Mesodermal cell (in vitro differentiated cells): ENCODE results near the gene ZFR.

Source experiments
- H3K27ac ChIP-seq: 2 replicates; pipeline ENCODE4 v1.7.0; 2013; ENCODE audit warnings: mild to moderate bottlenecking, low read depth, low read length, moderate library complexity; ENCODE audit not compliant: severe bottlenecking
- H3K36me3 ChIP-seq: 2 replicates; pipeline ENCODE4 v1.7.1; 2013; ENCODE audit warnings: mild to moderate bottlenecking, low read length, moderate library complexity; ENCODE audit not compliant: control insufficient read depth, insufficient read depth
- H3K4me1 ChIP-seq: one replicate; pipeline ENCODE4 v1.7.1; 2013; ENCODE audit warnings: mild to moderate bottlenecking, low read length; ENCODE audit not compliant: insufficient read depth, control insufficient read depth, poor library complexity, severe bottlenecking
- H3K4me3 ChIP-seq: 2 replicates; pipeline ENCODE4 v1.7.0; 2013; ENCODE audit warnings: low read length, control low read depth, mild to moderate bottlenecking; ENCODE audit not compliant: insufficient read depth, poor library complexity, severe bottlenecking; ENCODE audit errors: extremely low read depth
- H3K9me3 ChIP-seq: 2 replicates; pipeline ENCODE4 v1.7.1; 2013; ENCODE audit warnings: mild to moderate bottlenecking, low read length, moderate library complexity; ENCODE audit not compliant: control insufficient read depth
- WGBS, 2 experiments: methylation state at CpG; one replicate each; pipeline ENCODE4 v1.1.5; 2013; ENCODE audit warnings: missing lambda C conversion rate in 2 of 2; ENCODE audit not compliant: insufficient coverage in 2 of 2; 5-methylcytosine and 5-hydroxymethylcytosine counted together

The ZFR gene

DNA sequence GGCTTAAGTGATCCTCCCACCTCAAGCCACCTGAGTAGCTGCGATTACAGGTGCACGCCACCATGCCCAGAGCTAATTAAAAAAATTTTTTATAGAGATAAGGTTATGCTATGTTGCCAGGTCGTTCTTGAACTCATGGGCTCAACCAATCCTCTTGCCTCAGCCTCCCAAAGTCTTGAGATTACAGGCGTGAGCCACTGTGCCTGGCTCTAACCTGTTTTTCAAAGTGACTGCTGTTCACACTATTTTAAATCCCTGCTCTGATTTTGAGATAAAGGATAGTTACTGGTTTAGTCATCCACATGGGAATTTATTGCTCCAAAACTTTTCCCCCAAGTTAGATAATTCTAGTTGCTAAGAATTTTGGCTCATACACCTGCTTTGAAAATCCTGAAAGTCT, 83.6 kb downstream of the ZFR start:
- no peaks in the 10 kb centered on the region for H3K9me3 ChIP-seq
- peaks cover 85% of the 10 kb centered on the region for H3K36me3 ChIP-seq
- 100% methylated on average over 1 of the region's 4 CpGs; no CpG with 5 or more reads in 1 of the 2 experiments for WGBS, 2 experiments
- no peaks in the 10 kb centered on the region for H3K4me1 ChIP-seq
- no peak overlapping the region for H3K27ac ChIP-seq
- H3K4me3 ChIP-seq = no peak overlapping the region

DNA sequence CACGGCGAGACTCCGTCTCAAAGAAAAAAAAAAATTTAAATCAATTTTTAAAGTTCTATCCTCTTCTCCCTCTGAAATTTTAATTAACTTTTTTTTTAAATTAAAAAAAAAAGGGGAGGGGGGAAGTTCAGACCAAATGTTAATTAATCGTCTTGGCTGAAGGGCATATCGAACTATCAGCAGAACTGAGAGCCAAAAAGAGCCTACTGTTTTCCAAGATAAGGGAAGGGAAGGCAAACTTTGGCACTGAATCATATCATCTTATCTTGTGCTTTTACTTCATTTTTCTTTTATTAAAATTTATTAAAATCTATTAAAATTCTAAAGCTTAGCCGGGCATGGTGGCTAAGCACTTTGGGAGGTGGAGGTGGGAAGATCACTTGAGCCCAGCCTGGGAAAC, 85.9 kb downstream of the ZFR start:
- Histone ChIP-seq H3K4me3 (no peak overlapping the region), H3K36me3 (peaks cover 82% of the 10 kb centered on the region), H3K9me3 (no peaks in the 10 kb centered on the region), H3K4me1 (no peaks in the 10 kb centered on the region), H3K27ac (no peak overlapping the region)
- WGBS, 2 experiments = 29% methylated on average over 1 of the region's 6 CpGs; no CpG with 5 or more reads in 1 of the 2 experiments

DNA sequence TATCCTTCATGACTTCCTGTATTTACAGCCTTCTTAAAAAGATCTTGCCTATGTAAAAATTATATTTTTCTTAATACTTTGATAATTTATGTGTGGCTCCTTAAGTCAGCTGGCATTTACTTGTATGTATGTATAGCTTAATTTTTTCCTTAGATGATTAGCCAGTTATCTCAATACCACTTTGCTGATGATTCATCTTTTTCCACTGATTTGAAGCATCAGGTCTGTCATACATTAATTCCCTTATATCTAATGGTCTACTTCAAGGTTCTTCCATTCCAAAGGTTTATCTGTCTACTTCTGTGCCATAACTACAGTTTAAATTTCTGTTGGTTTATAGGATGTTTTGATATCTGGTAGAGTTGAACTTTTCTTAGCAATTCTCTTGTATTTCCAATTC, 86.9 kb downstream of the ZFR start:
- Histone ChIP-seq H3K9me3 (no peaks in the 10 kb centered on the region), H3K27ac (no peak overlapping the region), H3K36me3 (peaks cover 81% of the 10 kb centered on the region), H3K4me1 (no peaks in the 10 kb centered on the region), H3K4me3 (no peak overlapping the region)

DNA sequence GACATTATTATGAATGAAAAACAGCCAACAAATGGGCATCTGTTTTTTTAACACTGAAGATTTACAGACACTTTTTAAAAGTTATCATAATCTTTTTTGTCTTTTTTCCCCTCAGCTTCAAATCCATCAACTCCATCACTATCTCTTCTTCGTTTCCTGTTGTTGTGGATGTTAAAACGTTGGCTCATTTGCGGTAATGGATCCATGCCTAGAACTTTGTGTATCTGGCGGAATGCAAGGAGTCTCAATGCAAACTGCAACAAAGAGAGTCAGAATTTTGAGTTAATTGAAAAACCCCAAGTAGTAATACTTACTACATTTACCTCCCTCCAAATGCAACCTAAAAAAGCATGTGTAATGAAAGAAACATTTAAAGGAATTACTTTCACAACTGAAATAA, 88.9 kb downstream of the ZFR start:
- Histone ChIP-seq H3K9me3 (no peaks in the 10 kb centered on the region), H3K4me1 (no peaks in the 10 kb centered on the region), H3K36me3 (peaks cover 62% of the 10 kb centered on the region), H3K4me3 (no peak overlapping the region), H3K27ac (no peak overlapping the region)
- no CpG with 5 or more reads among the region's 4 CpGs for WGBS, 2 experiments

DNA sequence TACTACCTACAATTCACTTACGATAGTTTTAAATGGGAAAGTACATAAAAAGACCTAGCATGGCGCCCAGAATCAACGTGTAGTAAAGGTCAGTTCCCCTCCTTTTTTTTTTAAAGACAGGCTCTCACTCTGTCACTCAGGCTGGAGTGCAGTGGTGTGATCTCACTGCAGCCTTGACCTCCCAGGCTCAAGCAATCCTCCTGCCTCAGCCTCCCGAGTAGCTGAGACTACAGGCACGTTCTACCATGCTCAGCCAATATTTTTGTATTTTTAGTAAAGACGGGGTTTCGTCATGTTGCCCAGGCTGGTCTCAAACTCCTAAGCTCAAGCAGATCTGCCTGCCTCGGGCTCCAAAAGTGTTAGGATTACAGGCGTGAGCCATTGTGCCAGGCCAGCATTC, 91.1 kb downstream of the ZFR start:
- no peak overlapping the region for H3K27ac ChIP-seq
- 95 to 98% methylated on average over 7 to 9 of the region's 9 CpGs for WGBS, 2 experiments
- peaks cover 41% of the 10 kb centered on the region for H3K36me3 ChIP-seq
- H3K4me3 ChIP-seq = no peak overlapping the region
- H3K4me1 ChIP-seq = no peaks in the 10 kb centered on the region
- no peaks in the 10 kb centered on the region for H3K9me3 ChIP-seq

GRCh38 chr5:32352685-32353084, 91.9 kb downstream of the ZFR start:
- no peak overlapping the region for H3K4me3 ChIP-seq
- 84 to 100% methylated on average over 5 to 7 of the region's 8 CpGs for WGBS, 2 experiments
- H3K9me3 ChIP-seq = no peaks in the 10 kb centered on the region
- no peak overlapping the region for H3K27ac ChIP-seq
- H3K4me1 ChIP-seq = no peaks in the 10 kb centered on the region
- peaks cover 34% of the 10 kb centered on the region for H3K36me3 ChIP-seq

GRCh38 chr5:32346869-32347268, 97.7 kb downstream of the ZFR start:
- Histone ChIP-seq H3K4me1 (no peaks in the 10 kb centered on the region), H3K27ac (no peak overlapping the region), H3K4me3 (no peak overlapping the region), H3K36me3 (no peaks in the 10 kb centered on the region), H3K9me3 (peaks cover 21% of the 10 kb centered on the region)
- WGBS, 2 experiments = 100% methylated on average over 1 of the region's 2 CpGs

GRCh38 chr5:32343058-32343672, 101.4 kb downstream of the ZFR start:
- Histone ChIP-seq H3K9me3 (peaks cover 48% of the 10 kb centered on the region), H3K36me3 (no peaks in the 10 kb centered on the region)
- 50 to 100% methylated on average over 1 of the region's 2 CpGs for WGBS, 2 experiments

DNA sequence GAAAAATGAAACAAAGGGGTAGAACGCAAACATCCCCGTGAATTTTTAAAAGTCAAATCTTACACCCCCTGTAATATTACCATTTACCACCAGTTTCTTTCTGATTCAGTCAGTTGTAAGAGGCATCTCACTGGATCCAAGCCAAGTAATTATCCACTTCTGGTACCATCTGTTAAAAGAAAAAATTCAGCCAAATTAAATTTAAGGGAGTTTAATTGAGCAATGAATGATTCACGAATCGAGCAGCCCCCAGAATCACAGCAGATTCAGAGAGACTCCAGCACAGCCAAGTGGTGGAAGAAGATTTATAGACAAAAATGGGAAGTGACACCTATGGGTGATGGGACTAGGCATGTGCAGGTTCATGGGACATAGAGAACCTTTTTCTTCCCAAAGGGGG, 101.9 kb downstream of the ZFR start:
- H3K4me1 ChIP-seq = no peaks in the 10 kb centered on the region
- H3K27ac ChIP-seq = no peak overlapping the region
- WGBS, 2 experiments = 65 to 82% methylated on average over 2 to 3 of the region's 4 CpGs
- H3K4me3 ChIP-seq = no peak overlapping the region
- no peaks in the 10 kb centered on the region for H3K36me3 ChIP-seq
- peaks cover 48% of the 10 kb centered on the region for H3K9me3 ChIP-seq

More at GRCh38 chr5:32343058-32343672, 101.4 kb downstream of the ZFR start:
- H3K4me3 ChIP-seq = no peak overlapping the region
- no peak overlapping the region for H3K27ac ChIP-seq
- no peaks in the 10 kb centered on the region for H3K4me1 ChIP-seq

GRCh38 chr5:32339878-32340277, 104.7 kb downstream of the ZFR start:
- H3K9me3 ChIP-seq = peaks cover 41% of the 10 kb centered on the region
- H3K4me3 ChIP-seq = no peak overlapping the region
- no peaks in the 10 kb centered on the region for H3K36me3 ChIP-seq
- H3K27ac ChIP-seq = no peak overlapping the region
- H3K4me1 ChIP-seq = no peaks in the 10 kb centered on the region
- 100% methylated on average over 1 of the region's 4 CpGs; no CpG with 5 or more reads in 1 of the 2 experiments for WGBS, 2 experiments

DNA sequence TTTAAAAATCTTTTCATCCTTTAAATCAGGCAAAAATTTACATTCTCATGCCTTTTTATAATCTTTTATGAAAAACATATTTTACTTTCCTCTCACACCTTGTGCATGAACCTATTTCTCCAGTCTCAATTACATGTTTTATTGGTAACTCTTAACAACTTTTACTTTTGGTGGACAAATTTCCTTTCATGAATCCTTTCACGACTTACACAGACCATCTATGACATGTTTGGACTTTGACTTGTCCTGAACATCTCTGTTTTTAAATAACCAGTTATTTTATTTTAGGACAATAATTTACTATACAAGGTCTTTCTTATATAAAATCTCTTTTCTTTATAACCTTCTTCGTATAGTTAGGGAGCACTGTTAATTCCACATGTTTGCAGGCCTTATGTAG, 105.3 kb downstream of the ZFR start:
- WGBS, 2 experiments = no CpG with 5 or more reads among the region's 2 CpGs
- H3K9me3 ChIP-seq = peaks cover 39% of the 10 kb centered on the region
- H3K4me3 ChIP-seq = no peak overlapping the region
- H3K27ac ChIP-seq = no peak overlapping the region
- H3K4me1 ChIP-seq = no peaks in the 10 kb centered on the region
- H3K36me3 ChIP-seq = no peaks in the 10 kb centered on the region
